ENCODE measurements around the gene BRK1.
"Not testable (repeated sequence)": the region's sequence is repeated elsewhere in the genome, so short reads cannot be mapped to it uniquely, and the experiment has no call there.

Gene BRK1

DNA sequence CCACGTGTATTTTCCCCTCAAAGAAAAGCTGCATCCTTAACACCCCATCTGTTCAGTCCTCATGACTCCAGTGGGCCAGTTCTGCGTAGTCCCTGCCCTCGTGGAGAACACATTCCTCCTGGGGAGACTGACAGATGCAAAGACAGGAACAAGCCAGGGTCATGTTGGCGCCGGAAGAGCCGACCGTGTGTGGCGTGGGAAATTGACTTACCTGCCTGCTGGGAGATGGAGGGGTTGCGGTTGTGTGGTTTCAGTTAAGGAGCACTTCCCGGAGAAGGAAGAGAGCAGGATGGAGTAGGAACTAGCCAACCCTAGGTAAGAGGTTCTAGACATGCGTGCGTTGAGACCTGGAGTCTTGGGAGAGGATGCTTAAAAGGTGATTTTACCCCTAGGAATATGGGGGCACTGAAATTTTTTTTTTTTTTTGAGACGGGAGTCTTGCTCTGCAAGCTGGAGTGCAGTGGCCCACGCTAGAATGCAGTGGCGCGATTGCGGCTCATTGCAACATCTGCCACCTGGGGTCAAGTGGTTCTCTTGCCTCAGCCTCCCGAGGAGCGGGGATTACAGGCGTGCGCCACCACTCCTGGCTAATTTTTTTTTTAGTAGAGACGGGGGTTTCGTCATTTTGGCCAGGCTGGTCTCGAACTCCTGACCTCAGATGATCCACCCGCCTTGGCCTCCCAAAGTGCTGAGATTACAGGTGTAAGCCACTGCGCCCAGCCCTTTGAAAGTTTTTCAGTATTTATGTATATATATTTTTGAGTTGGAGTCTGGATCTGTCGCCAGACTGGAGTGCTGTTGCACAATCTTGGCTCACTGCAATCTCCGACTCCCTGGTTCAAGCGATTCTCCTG, 27.5 kb downstream of the BRK1 start:
- DNase-seq (ENCODE audit: low read depth in 2 of 3, low spot score in 1 of 3) = no peak

- DNase-seq (ENCODE audit: low read depth in 2 of 3, low spot score in 1 of 3) = no peak
These were observed 30.2 kb downstream of the BRK1 start for GRCh38 chr3:10145685-10146084.

GRCh38 chr3:10149226-10149625, 33.8 kb downstream of the BRK1 start:
- no peak for DNase-seq (ENCODE audit: low read depth in 2 of 3, low spot score in 1 of 3)

GRCh38 chr3:10150987-10151386, 35.5 kb downstream of the BRK1 start:
- DNase-seq (ENCODE audit: low read depth in 2 of 3, low spot score in 1 of 3) = no peak

DNA sequence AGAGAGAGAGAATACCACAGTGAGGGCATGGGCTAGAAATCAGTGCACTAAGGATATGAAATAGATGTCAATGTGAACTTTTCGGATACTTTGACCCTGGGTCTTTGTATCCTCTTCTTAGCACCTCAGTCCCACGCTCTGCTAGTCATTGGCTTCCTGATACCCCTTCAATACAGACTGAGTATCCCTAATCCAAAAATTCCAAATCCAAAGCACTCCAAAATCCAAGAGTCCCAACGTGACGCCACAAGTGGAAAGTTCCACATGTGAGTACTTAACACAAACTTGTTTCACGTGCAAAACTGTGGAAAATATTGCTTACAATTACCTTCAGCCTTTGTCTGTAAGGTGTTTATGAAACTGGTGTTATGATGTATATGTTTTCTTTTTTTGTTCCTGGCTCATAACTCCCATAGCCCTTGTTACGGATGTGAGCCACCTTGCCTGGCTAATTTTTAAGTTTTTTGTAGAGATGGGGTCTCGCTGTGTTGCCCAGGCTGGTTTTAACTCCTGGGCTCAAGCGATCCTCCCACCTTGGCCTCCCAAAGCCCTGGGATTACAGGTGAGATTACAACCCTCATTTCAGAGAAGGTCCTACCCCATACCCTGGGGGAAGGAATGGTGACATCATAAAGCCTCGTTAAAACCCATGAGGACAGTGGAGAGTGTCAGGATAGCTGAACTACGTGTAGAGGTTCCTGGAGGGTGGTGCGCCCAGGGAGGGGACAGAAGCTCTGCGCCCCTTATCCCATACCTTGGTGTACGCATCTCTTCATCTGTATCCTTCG, 39.1 kb downstream of the BRK1 start:
- DNase-seq (ENCODE audit: low read depth in 2 of 3, low spot score in 1 of 3) = no peak

DNA sequence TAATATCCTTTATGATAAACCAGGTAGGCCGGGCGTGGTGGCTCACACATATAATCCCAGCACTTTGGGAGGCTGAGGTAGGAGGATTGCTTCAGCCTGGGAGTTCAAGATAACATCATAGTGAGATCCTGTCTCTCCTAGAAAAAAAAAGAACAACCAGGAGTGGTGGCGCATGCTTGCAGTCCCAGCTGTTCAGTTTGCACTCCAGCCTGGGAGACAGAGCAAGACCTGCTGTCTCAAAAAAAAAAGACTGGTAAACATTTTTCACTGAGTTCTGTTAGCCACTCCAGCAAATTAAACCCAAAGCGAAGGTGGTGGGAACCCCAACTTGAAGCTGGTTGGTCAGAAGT, 39.6 kb downstream of the BRK1 start:
- DNase-seq (ENCODE audit: low read depth in 2 of 3, low spot score in 1 of 3) = no peak

- no peak for DNase-seq (ENCODE audit: low read depth in 2 of 3, low spot score in 1 of 3)
These were observed 40.2 kb downstream of the BRK1 start for GRCh38 chr3:10155658-10156057.

DNA sequence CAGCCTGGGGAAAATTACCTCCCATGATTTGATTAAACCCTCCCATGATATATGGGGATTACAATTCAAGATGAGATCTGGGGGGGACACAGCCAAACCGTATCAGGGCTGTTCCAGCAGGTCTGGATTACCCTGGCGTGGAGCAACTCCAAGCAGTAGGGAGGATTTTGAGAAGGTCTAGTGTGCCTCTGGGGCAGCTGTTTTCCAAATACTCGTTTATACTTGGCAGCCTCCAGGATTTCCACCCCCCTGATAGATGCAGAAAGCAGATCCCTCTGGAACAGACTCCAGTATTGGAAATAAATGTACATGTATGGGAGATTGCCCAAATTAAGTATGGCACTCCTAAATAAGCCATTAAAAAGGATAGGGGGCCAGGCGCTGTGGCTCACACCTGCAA, 41.6 kb downstream of the BRK1 start:
- DNase-seq (ENCODE audit: low read depth in 2 of 3, low spot score in 1 of 3) = no peak

- not testable (repeated sequence) for DNase-seq (ENCODE audit: low read depth in 2 of 3, low spot score in 1 of 3)
These were observed 43.1 kb downstream of the BRK1 start for GRCh38 chr3:10158555-10158954.

DNA sequence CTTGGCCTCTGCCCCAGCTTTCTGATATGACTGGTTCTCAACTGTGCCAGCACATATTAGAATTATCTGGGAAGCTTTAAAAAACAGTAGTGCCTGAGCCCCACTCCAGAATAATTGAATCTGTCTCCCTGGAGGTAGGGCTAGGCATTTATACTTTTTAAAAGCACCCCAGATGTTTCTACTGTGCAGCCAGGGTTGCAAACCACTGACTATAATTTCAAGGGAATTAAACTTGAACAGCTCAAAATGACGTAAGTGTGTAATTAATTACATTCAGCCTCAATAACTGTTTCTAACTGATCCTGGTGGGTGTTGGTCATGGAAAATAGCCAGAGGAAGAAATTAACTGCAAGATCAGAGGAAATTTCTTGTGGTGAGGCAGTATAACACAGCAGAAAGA, 44.9 kb downstream of the BRK1 start:
- DNase-seq (ENCODE audit: low read depth in 2 of 3, low spot score in 1 of 3) = no peak

DNA sequence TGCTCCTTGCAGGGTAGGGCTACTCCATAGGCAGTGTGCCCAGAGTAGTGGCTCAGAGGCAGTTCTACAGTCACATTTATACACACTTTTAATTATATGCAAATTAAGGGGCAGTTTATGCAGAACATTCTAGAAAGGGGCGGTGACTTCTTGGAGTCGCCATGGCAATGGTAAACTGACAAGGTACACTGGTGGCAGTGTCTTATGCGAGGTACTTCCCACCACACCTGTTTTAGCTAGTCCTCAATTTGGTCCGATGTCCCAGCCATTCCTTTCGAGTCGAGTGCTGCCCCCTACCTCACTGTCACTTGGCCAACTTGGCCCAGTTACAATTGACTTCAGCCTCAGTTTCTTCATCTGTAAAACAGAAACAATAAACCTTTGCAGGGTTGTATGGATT, 45.5 kb downstream of the BRK1 start:
- DNase-seq (ENCODE audit: low read depth in 2 of 3, low spot score in 1 of 3) = no peak

DNA sequence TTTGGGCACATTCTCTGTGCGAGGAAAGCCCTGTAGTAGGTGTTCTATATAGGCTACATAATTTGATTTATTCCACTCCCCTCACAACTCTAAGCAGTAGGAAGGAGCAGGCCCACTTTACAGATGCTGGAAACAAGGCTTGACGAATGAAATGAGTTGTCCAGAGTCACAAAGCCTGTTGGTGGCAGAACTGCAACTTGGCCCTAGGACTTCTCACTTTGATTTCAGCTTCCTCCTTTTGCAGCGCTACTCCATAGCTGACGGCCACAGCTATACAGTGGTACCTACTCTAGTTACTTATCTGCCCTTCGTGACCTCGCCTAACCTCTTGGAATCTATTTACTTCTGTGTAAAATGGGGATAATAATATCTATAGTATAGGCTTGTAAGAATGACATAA, 46.7 kb downstream of the BRK1 start:
- DNase-seq (ENCODE audit: low read depth in 2 of 3, low spot score in 1 of 3) = no peak

- not testable (repeated sequence) for DNase-seq (ENCODE audit: low read depth in 2 of 3, low spot score in 1 of 3)
These were observed 48.7 kb downstream of the BRK1 start for GRCh38 chr3:10164201-10164545.

- peak in 2 of 3 donors; percentile 51 to 57 for DNase-seq (ENCODE audit: low read depth in 2 of 3, low spot score in 1 of 3)
These were observed 49.3 kb downstream of the BRK1 start, which contains the start of gene IRAK2 for GRCh38 chr3:10164546-10165393. Gene IRAK2 (plus strand): TSS chr3:10164919. CDS start chr3:10164955, 36 bp downstream.

- DNase-seq (ENCODE audit: low read depth in 2 of 3, low spot score in 1 of 3) = no peak
These were observed 50.7 kb downstream of the BRK1 start for GRCh38 chr3:10166213-10166604.

- no peak for DNase-seq (ENCODE audit: low read depth in 2 of 3, low spot score in 1 of 3)
These were observed 53.6 kb downstream of the BRK1 start for GRCh38 chr3:10169000-10169496.

DNA sequence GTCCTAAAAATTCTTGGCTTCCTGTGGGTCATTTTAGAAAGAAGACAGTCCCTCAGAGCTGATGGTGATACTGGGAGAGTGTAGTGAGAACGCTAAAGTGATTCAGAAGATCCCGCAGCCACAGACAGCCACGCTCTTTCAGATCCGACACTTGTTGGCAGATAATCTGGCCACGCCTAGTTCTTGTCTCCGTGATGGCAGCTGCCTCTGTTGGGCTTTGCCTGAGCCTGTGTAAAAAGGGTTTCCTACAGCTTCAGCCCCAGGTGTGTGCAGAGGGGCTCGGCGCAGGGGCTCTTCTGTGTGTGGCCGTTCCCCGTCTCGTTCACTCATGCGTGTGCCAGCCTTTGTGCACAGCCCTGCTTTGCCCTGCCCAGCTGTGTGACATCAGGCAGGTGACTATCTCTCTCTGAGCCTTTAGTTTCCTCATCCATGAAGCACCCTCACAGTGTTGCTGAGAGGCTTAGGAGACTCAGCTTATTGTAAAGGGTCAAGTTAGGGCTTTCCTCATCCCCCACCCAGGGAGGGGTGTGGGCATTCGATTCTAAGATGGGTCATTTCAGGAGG, 55.5 kb downstream of the BRK1 start:
- DNase-seq (ENCODE audit: low read depth in 2 of 3, low spot score in 1 of 3) = no peak

DNA sequence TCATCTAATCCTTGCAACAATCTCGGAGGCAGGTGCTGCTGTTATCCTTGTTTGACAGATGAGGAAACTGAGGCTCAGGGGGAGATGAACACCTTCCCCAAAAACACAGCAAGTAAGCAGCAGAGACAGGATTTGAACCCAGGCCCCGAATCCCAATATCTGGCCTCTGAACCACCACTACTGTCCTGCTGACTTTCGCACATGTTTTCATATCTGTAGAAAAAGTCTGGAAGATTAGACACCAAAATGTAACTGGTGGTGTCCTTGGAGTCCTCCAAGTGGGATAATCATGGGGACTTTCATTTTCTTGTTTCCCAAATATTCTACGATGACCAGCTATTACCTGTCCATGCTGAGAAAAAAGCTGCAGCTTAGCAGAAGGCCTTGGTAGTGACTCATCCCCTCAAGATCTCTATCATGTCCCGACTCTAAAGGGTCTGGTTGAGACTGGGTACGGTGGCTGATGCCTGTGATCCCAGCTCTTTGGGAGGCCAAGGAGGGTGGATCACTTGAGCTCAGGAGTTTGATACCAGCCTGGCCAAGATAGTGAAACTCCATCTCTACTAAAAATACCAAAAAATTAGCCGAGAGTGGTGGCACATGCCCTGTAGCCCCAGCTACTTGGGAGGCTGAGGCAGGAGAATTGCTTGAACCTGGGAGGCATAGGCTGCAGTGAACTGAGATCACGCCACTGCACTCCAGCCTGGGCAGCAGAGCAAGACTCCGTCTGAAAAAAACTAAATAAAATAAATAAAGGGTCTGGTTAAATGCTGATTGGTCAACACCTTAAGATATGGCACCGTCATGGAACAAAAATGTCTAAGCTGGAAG, 57.8 kb downstream of the BRK1 start:
- DNase-seq (ENCODE audit: low read depth in 2 of 3, low spot score in 1 of 3) = no peak

DNA sequence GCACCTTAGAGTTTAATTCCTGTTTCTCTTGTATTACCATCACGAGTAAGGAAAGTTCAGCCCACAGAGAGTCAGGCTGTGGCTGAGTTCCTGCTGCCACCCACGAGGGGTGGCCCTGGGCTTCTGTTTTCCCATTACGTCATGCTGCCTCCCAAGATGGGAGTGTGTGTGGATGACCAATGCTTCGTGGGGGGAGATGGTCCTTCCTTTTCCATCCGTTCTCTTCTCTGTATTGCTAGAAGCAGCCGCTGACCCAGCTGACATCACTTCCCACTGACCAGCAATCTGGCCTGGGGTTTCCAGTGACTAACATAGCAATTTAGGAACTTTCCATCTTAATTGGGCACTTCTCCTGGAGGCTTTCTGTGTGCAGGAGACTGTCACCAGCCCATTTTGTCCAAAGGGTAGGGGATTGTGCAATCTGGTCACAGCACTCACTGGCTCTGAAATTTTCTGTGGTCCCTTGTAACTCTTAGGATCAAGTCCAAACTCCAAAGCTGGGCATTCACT, 58.5 kb downstream of the BRK1 start:
- DNase-seq (ENCODE audit: low read depth in 2 of 3, low spot score in 1 of 3) = no peak

- DNase-seq (ENCODE audit: low read depth in 2 of 3, low spot score in 1 of 3) = not testable (repeated sequence)
These were observed 59.9 kb downstream of the BRK1 start for GRCh38 chr3:10175334-10175733.

All from stimulated activated CD4-positive, alpha-beta T cell treated with anti-CD3 and anti-CD28 coated beads, Interleukin-12 subunit alpha, Interleukin-12 subunit beta, amount 100 ng/mL, for 48 hours (primary cell).